Stimulated activated CD8-positive, alpha-beta memory T cell treated with anti-CD3 and anti-CD28 coated beads, Interleukin-7, amount 100 ng/mL, for 48 hours (primary cell): ENCODE results near the gene GH1.
"Not testable (repeated sequence)": the region's sequence is repeated elsewhere in the genome, so short reads cannot be mapped to it uniquely, and the experiment has no call there.

Experiments used
- DNase-seq, 2 donors: peaks; one replicate each; pipeline ENCODE4 v3.0.0-alpha.2; 2020; ENCODE audit warnings: low read depth in 1 of 2; ENCODE audit errors: extremely low read depth in 1 of 2

Gene GH1

GRCh38 chr17:63928172-63928666 is 9.6 kb upstream of the GH1 start:
- DNase-seq = no peak

GRCh38 chr17:63927464-63928171 is 9.0 kb upstream of the GH1 start:
- no peak for DNase-seq

GRCh38 chr17:63926164-63926563 is 7.5 kb upstream of the GH1 start:
- DNase-seq = no peak

GRCh38 chr17:63925615-63926014 is 7.0 kb upstream of the GH1 start:
- DNase-seq = no peak

- DNase-seq = not testable (repeated sequence)
These were observed 3.8 kb upstream of the GH1 start for GRCh38 chr17:63922402-63922801.

- not testable (repeated sequence) for DNase-seq
These were observed 2.1 kb upstream of the GH1 start for GRCh38 chr17:63920779-63921178.

- not testable (repeated sequence) for DNase-seq
These were observed 1.4 kb upstream of the GH1 start for GRCh38 chr17:63920050-63920449.

- peak; percentile 29 to 58 for DNase-seq
These were observed 678 bp upstream of the GH1 start for GRCh38 chr17:63919311-63919723.

- no peak for DNase-seq
These were observed 334 bp downstream of the GH1 start for GRCh38 chr17:63918305-63918704.

GRCh38 chr17:63917646-63918045 is 993 bp downstream of the GH1 start:
- DNase-seq = no peak

- DNase-seq = not testable (repeated sequence)
These were observed 1.4 kb downstream of the GH1 start for GRCh38 chr17:63917206-63917605.

GRCh38 chr17:63916566-63917185 is 2.0 kb downstream of the GH1 start:
- no peak for DNase-seq

- not testable (repeated sequence) for DNase-seq
These were observed 2.9 kb downstream of the GH1 start for GRCh38 chr17:63915753-63916152.

GRCh38 chr17:63914471-63914870 is 4.2 kb downstream of the GH1 start:
- no peak for DNase-seq

- DNase-seq = peak; percentile 26 to 48
These were observed 7.0 kb downstream of the GH1 start for GRCh38 chr17:63911657-63912100.

- no peak for DNase-seq
These were observed 7.5 kb downstream of the GH1 start, which contains the start of gene CSHL1 for GRCh38 chr17:63911041-63911635. Gene CSHL1, minus strand, starts transcription at chr17:63911258. Its CDS starts 62 bp downstream, at chr17:63911196.

GRCh38 chr17:63910096-63910495 is 8.5 kb downstream of the GH1 start:
- no peak for DNase-seq

- DNase-seq = not testable (repeated sequence)
These were observed 9.1 kb downstream of the GH1 start for GRCh38 chr17:63909586-63909985.

- not testable (repeated sequence) for DNase-seq
These were observed 11.4 kb downstream of the GH1 start for GRCh38 chr17:63907161-63907778.

- not testable (repeated sequence) for DNase-seq
These were observed 13.8 kb downstream of the GH1 start for GRCh38 chr17:63904796-63905195.

GRCh38 chr17:63903787-63904201 is 14.8 kb downstream of the GH1 start:
- not testable (repeated sequence) for DNase-seq
